ENCODE data around the gene OR4Q3. TPM values are rescaled to one million over a fixed set of nuclear protein-coding genes. Genes with fewer than 3 reads are reported as not detected.
"Not testable (repeated sequence)": the region's sequence is repeated elsewhere in the genome, so short reads cannot be mapped to it uniquely, and the experiment has no call there.

Gene OR4Q3
- total and polyA plus RNA-seq, 10 of the 15 experiments (the other 5 are each of a cell fraction or from before 2014, with no cell fraction given) = not detected

DNA sequence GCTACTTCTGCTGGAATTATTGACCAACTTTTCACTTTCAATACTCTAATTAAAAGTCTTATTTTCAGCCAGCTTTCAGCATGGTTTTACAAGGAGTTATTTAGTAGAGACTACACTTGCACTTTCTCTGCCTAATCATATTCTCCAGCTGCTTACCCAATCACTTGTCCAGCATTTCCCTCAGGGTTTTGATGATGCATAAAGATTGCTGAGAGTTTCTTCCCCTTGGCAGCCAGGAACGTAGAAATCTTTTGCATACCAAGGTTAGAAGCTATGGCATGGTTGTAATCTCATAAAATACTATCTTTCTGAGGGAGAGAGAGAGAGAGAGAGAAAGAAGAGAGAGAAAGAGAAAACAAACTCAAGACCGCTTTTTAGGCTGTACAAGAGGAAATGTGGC, 10.8 kb downstream of the OR4Q3 start:
- no peaks in the 10 kb centered on the region for H4K20me1 ChIP-seq (ENCODE audit: control insufficient read depth, insufficient read depth)
- H3K4me3 ChIP-seq = no peak overlapping the region
- ChIA-PET SMC1A (ENCODE audit: uncharacterized antibody, unreplicated experiment) (no interaction called here), RAD21 (ENCODE audit: unreplicated experiment) (no interaction called here), POLR2A (no interaction called here), CTCF (no interaction called here)
- H2AFZ ChIP-seq (ENCODE audit: control insufficient read depth, low read depth, low read length) = no peak overlapping the region
- H3K79me2 ChIP-seq (ENCODE audit: control insufficient read depth, insufficient read depth, low read length) = no peaks in the 10 kb centered on the region
- DNase-seq (ENCODE audit: low read depth, low spot score) (no peak), ATAC-seq (no peak), FAIRE-seq (no peak)
- no peak overlapping the region for H3K27ac ChIP-seq (ENCODE audit: control insufficient read depth, insufficient read depth)
- H3K36me3 ChIP-seq (ENCODE audit: control insufficient read depth in 2 of 2, insufficient read depth in 2 of 2, low read length in 1 of 2) = no peaks in the 10 kb centered on the region
- H3K4me2 ChIP-seq (ENCODE audit: control insufficient read depth, insufficient read depth) = no peak overlapping the region
- no TSS peak for BruUV-seq (replicated peaks)
- in situ Hi-C loops (cut with MboI) = no loop called here
- H3K9ac ChIP-seq (ENCODE audit: control insufficient read depth, insufficient read depth, low read length) = no peak overlapping the region
- TF ChIP-seq MTA2 (IDR thresholded peaks at IDR 0.05; ENCODE audit: low read depth) (no peak), NR2C2 (IDR thresholded peaks at IDR 0.05; ENCODE audit: borderline replicate concordance, control insufficient read depth, insufficient read length, low read depth) (no peak), RFX5 (IDR thresholded peaks at IDR 0.05; ENCODE audit: low read depth, low read length) (no peak), SKIL (IDR thresholded peaks at IDR 0.05; ENCODE audit: low read depth, poor library complexity, severe bottlenecking) (no peak)
- H3K27me3 ChIP-seq (replicated peaks in 1 of 2; ENCODE audit: control insufficient read depth in 2 of 2, insufficient read depth in 2 of 2, low read length in 1 of 2) = no peaks in the 10 kb centered on the region
- intact Hi-C loops (cut with micrococcal nuclease; ENCODE audit: unreplicated experiment) = no loop called here
- H3K9me3 ChIP-seq (replicated peaks; ENCODE audit: control insufficient read depth, insufficient read depth, low read length) = no peaks in the 10 kb centered on the region
- WGBS (ENCODE audit: insufficient coverage, insufficient replicate concordance, low lambda C conversion rate, missing lambda C conversion rate) = 0% methylated on average over 2 of the region's 2 CpGs
- no peaks in the 10 kb centered on the region for H3K4me1 ChIP-seq (ENCODE audit: control insufficient read depth, insufficient read depth, low read length)

DNA sequence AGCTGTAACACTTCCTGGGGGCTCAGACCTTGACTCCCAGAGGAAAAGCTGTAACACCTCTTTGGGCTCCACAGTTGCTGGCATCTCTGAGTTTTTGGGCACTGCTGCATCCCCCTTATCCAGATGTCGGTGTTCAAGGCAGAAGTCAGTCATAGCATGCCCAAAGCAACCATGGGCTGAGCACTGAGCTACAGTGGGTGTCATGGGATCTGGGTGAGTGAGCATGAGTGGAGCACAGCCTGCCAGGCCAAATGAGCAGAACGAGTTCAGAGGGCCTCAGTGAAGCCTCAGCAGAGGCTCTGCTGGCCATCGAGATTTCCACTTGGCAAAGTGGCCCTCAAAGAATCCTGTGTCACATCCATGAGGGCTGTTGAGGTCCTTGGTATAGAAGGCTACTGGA, 28.1 kb downstream of the OR4Q3 start:
- CTCF ChIA-PET = interaction anchor here (0.6 kb wide), 2 partner anchors 189 to 428 kb away, joined by 3 to 5 read pairs; no protein-coding TSS in a partner anchor
- H3K79me2 ChIP-seq (ENCODE audit: control insufficient read depth, insufficient read depth, low read length); intact Hi-C loops (cut with micrococcal nuclease; ENCODE audit: unreplicated experiment); BruUV-seq (replicated peaks); H3K36me3 ChIP-seq (ENCODE audit: control insufficient read depth in 2 of 2, insufficient read depth in 2 of 2, low read length in 1 of 2); H3K4me3 ChIP-seq; ATAC-seq; H2AFZ ChIP-seq (ENCODE audit: control insufficient read depth, low read depth, low read length); H3K4me1 ChIP-seq (ENCODE audit: control insufficient read depth, insufficient read depth, low read length); FAIRE-seq; H3K9ac ChIP-seq (ENCODE audit: control insufficient read depth, insufficient read depth, low read length); H3K4me2 ChIP-seq (ENCODE audit: control insufficient read depth, insufficient read depth); H3K27me3 ChIP-seq (replicated peaks in 1 of 2; ENCODE audit: control insufficient read depth in 2 of 2, insufficient read depth in 2 of 2, low read length in 1 of 2); H3K27ac ChIP-seq (ENCODE audit: control insufficient read depth, insufficient read depth); H4K20me1 ChIP-seq (ENCODE audit: control insufficient read depth, insufficient read depth); DNase-seq (ENCODE audit: low read depth, low spot score); RAD21 ChIA-PET (ENCODE audit: unreplicated experiment); H3K9me3 ChIP-seq (replicated peaks; ENCODE audit: control insufficient read depth, insufficient read depth, low read length); SMC1A ChIA-PET (ENCODE audit: uncharacterized antibody, unreplicated experiment); in situ Hi-C loops (cut with MboI); POLR2A ChIA-PET: not testable (repeated sequence)
- WGBS (ENCODE audit: insufficient coverage, insufficient replicate concordance, low lambda C conversion rate, missing lambda C conversion rate) = 8% methylated on average over 3 of the region's 3 CpGs

Data from GM12878 (cell line).